HEK293 (cell line): ENCODE measurements around the gene UNCX.

Experiments used
- KLF9 ChIP-seq: fragments of 450-650 bp; formaldehyde crosslinking; IDR thresholded peaks from 2 replicates; pipeline ENCODE4 v1.5.1; 2016; ENCODE audit warnings: missing biosample characterization, missing genetic modification characterization, low read depth
- SCRT2 ChIP-seq: fragments of 450-650 bp; formaldehyde crosslinking; IDR thresholded peaks from 2 replicates; pipeline ENCODE4 v1.5.1; 2016; ENCODE audit warnings: missing biosample characterization, missing genetic modification characterization
- SP2 ChIP-seq: fragments of 450-650 bp; formaldehyde crosslinking; IDR thresholded peaks from 2 replicates; pipeline ENCODE4 v1.5.1; 2016; ENCODE audit warnings: missing biosample characterization, missing genetic modification characterization
- ZNF239 ChIP-seq: fragments of 450-650 bp; formaldehyde crosslinking; IDR thresholded peaks from 2 replicates; pipeline ENCODE4 v1.5.1; 2016; ENCODE audit warnings: missing biosample characterization, missing genetic modification characterization
- TF ChIP-seq, protein P1 (sequence below): fragments of 450-650 bp; formaldehyde crosslinking; IDR thresholded peaks from 2 replicates; pipeline ENCODE4 v1.5.1; 2016; ENCODE audit warnings: missing biosample characterization, missing genetic modification characterization
- TF ChIP-seq, protein P2 (sequence below): fragments of 450-650 bp; formaldehyde crosslinking; IDR thresholded peaks from 2 replicates; pipeline ENCODE4 v1.5.1; 2016; ENCODE audit warnings: missing biosample characterization, missing genetic modification characterization
- TF ChIP-seq, protein P3 (sequence below): fragments of 450-650 bp; formaldehyde crosslinking; IDR thresholded peaks from 2 replicates; pipeline ENCODE4 v1.5.1; 2017; ENCODE audit warnings: missing biosample characterization, missing genetic modification characterization

UNCX gene

DNA sequence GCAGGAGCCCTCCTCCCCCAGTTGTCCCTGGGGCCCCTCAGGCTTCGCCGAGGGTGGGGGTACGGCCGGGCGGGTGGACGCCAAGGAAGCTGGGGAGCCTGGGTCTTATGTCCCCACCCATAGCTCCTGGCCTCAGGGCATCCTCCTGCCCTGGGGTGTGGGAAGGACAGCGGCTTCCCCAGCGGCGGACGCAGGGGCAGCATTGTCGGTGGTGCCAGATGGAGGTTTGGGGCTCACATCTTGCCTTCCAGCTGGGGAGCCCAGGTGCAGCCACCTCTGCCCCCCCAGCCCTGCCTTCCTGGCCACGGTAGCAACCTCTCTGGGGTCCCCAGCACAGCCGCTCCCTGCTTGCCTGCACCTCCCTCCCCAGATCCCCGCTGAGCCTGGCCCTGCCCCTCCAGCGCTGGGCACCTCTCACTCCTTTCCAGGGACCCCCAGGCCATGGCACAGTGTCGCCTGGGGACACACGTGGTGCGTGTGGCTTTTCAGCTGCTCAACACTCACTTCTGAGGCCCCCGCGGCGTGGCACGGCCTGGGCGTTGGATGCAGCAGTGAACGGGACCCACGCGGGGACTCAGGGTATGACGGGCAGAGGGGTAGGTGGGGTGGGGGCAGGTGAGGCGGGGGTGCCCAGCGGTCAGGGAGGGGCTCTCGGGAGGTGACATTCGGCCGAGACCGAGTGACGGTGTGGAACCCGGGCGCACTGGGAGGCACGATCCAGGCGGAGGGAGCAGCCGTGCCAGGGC, 53.1 kb downstream of the UNCX start (continued):
- TF ChIP-seq, protein P1, sequence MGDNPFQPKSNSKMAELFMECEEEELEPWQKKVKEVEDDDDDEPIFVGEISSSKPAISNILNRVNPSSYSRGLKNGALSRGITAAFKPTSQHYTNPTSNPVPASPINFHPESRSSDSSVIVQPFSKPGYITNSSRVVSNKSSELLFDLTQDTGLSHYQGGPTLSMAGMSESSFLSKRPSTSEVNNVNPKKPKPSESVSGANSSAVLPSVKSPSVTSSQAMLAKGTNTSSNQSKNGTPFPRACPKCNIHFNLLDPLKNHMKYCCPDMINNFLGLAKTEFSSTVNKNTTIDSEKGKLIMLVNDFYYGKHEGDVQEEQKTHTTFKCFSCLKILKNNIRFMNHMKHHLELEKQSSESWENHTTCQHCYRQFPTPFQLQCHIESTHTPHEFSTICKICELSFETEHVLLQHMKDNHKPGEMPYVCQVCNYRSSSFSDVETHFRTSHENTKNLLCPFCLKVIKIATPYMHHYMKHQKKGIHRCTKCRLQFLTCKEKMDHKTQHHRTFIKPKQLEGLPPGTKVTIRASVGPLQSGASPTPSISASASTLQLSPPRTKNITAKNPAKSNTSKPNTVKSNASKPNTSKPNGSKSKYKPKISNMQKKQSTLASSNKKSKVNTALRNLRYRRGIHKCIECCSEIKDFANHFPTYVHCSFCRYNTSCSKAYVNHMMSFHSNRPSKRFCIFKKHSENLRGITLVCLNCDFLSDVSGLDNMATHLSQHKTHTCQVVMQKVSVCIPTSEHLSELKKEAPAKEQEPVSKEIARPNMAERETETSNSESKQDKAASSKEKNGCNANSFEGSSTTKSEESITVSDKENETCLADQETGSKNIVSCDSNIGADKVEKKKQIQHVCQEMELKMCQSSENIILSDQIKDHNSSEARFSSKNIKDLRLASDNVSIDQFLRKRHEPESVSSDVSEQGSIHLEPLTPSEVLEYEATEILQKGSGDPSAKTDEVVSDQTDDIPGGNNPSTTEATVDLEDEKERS: no peak
- TF ChIP-seq ZNF239 (tag by site-specific recombination): no peak
- TF ChIP-seq, protein P2, sequence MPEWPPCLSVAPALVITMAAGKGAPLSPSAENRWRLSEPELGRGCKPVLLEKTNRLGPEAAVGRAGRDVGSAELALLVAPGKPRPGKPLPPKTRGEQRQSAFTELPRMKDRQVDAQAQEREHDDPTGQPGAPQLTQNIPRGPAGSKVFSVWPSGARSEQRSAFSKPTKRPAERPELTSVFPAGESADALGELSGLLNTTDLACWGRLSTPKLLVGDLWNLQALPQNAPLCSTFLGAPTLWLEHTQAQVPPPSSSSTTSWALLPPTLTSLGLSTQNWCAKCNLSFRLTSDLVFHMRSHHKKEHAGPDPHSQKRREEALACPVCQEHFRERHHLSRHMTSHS (tag by site-specific recombination): no peak
- no peak for TF ChIP-seq KLF9 (tag by site-specific recombination)
- TF ChIP-seq SP2 (tag by site-specific recombination): no peak
- TF ChIP-seq, protein P3, sequence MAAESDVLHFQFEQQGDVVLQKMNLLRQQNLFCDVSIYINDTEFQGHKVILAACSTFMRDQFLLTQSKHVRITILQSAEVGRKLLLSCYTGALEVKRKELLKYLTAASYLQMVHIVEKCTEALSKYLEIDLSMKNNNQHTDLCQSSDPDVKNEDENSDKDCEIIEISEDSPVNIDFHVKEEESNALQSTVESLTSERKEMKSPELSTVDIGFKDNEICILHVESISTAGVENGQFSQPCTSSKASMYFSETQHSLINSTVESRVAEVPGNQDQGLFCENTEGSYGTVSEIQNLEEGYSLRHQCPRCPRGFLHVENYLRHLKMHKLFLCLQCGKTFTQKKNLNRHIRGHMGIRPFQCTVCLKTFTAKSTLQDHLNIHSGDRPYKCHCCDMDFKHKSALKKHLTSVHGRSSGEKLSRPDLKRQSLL: no peak
- TF ChIP-seq SCRT2 (tag by site-specific recombination): no peak
